SK-N-SH (cell line): Measurements from ENCODE around the gene LENG8. TPM values are rescaled to one million over a fixed set of nuclear protein-coding genes. Genes with fewer than 3 reads are reported as not detected.

ENCODE experiments used
- CTCF ChIA-PET: fragments of 300-600, 350-600 bp; formaldehyde crosslinking; extraction: SDS; loops from one replicate; lab custom pipeline; 2021; lab: Yijun Ruan, JAX
- POLR2A ChIA-PET: fragments of 350-600 bp; sonication (Branson Sonifier 250); formaldehyde crosslinking; extraction: SDS; loops from one replicate; lab custom pipeline; 2020; ENCODE audit warnings: antibody characterized with exemption, inconsistent platforms; lab: Yijun Ruan, JAX
- DNase-seq: peaks from one replicate; pipeline ENCODE4 v3.0.0; 2012
- H2AFZ ChIP-seq: fragments of 200-600 bp; sonication (generic); 2 replicates; pipeline ENCODE4 v1.8.1; 2016; ENCODE audit warnings: antibody characterized with exemption, mild to moderate bottlenecking, low read depth
- H3F3A ChIP-seq: fragments of 200-600 bp; sonication (generic); replicated peaks from 2 replicates; pipeline ENCODE3; 2016; ENCODE audit warnings: antibody characterized with exemption, mild to moderate bottlenecking; ENCODE audit not compliant: insufficient read depth
- H3K27ac ChIP-seq, 2 experiments: fragments of 200-500 bp in 1 of 2; fragments of 200-600 bp in 1 of 2; sonication (Bioruptor generic) in 1 of 2; sonication (generic), shearing (Covaris generic) in 1 of 2; 2 replicates each; pipeline versions ENCODE4 v1.5.1 to v1.6.1; 2014 to 2016; ENCODE audit warnings: low read depth in 2 of 2, inconsistent platforms in 1 of 2, low read length in 1 of 2, mild to moderate bottlenecking in 1 of 2, mixed read lengths in 1 of 2
- H3K27me3 ChIP-seq: fragments of 200-600 bp; sonication (generic), shearing (Covaris generic); 2 replicates; pipeline ENCODE4 v1.6.1; 2016; ENCODE audit warnings: mixed run types; ENCODE audit not compliant: insufficient read depth
- H3K36me3 ChIP-seq, 2 experiments: fragments of 200-500 bp in 1 of 2; fragments of 200-600 bp in 1 of 2; sonication (Bioruptor generic) in 1 of 2; sonication (generic) in 1 of 2; replicated peaks in 1 of 2; 2 replicates each; pipeline versions ENCODE3 to v1.5.1; 2014 to 2016; ENCODE audit warnings: low read length in 1 of 2, mild to moderate bottlenecking in 1 of 2; ENCODE audit not compliant: insufficient read depth in 2 of 2, control insufficient read depth in 1 of 2
- H3K4me1 ChIP-seq, 2 experiments: fragments of 200-500 bp in 1 of 2; fragments of 200-600 bp in 1 of 2; sonication (Bioruptor generic) in 1 of 2; sonication (generic), shearing (Covaris generic) in 1 of 2; 2 replicates each; pipeline versions ENCODE4 v1.5.1 to v1.6.1; 2014 to 2016; ENCODE audit warnings: low read depth in 1 of 2, low read length in 1 of 2, mixed run types in 1 of 2; ENCODE audit not compliant: insufficient read depth in 2 of 2, control insufficient read depth in 1 of 2
- H3K4me2 ChIP-seq: fragments of 200-600 bp; sonication (generic), shearing (Covaris generic); 2 replicates; pipeline ENCODE4 v1.6.1; 2017; ENCODE audit warnings: mixed run types
- H3K4me3 ChIP-seq, 2 experiments: fragments of 200-500 bp in 1 of 2; fragments of 200-600 bp in 1 of 2; sonication (Bioruptor generic) in 1 of 2; sonication (generic), shearing (Covaris generic) in 1 of 2; 2 replicates each; pipeline versions ENCODE4 v1.5.1 to v1.8.1; 2014 to 2016; ENCODE audit warnings: low read depth in 2 of 2, inconsistent platforms in 1 of 2, low read length in 1 of 2, mild to moderate bottlenecking in 1 of 2, mixed read lengths in 1 of 2, moderate library complexity in 1 of 2
- H3K79me2 ChIP-seq: fragments of 200-600 bp; sonication (generic); 2 replicates; pipeline ENCODE4 v1.8.1; 2017; ENCODE audit warnings: mild to moderate bottlenecking; ENCODE audit not compliant: insufficient read depth
- H3K9ac ChIP-seq: fragments of 200-600 bp; sonication (generic); 2 replicates; pipeline ENCODE4 v1.6.1; 2017; ENCODE audit warnings: mixed run types
- H3K9me2 ChIP-seq: fragments of 200-600 bp; sonication (generic); 2 replicates; pipeline ENCODE4 v1.6.1; 2017; ENCODE audit warnings: mixed run types
- H3K9me3 ChIP-seq: fragments of 200-600 bp; sonication (generic); 2 replicates; pipeline ENCODE4 v1.6.1; 2017; ENCODE audit warnings: mixed run types, mild to moderate bottlenecking, moderate library complexity
- H4K20me1 ChIP-seq: fragments of 200-600 bp; sonication (generic); 2 replicates; pipeline ENCODE4 v1.6.1; 2017; ENCODE audit warnings: mild to moderate bottlenecking, mixed run types; ENCODE audit not compliant: insufficient read depth
- CTCF ChIP-seq: fragments of 200-600 bp; sonication (generic); IDR thresholded peaks from 2 replicates; pipeline ENCODE4 v1.6.1; 2017; ENCODE audit warnings: antibody characterized with exemption, mild to moderate bottlenecking, moderate library complexity
- EZH2phosphoT487 ChIP-seq: fragments of 200-600 bp; sonication (generic); IDR thresholded peaks from 2 replicates; pipeline ENCODE4 v1.6.1; 2017; ENCODE audit warnings: low read depth, mixed run types, mild to moderate bottlenecking, antibody characterized with exemption, moderate library complexity, borderline replicate concordance
- FOSL2 ChIP-seq: IDR thresholded peaks from 2 replicates; pipeline ENCODE4 v1.4.0; 2012; ENCODE audit warnings: low read depth, mild to moderate bottlenecking, moderate library complexity, borderline replicate concordance
- GABPA ChIP-seq: IDR thresholded peaks from 2 replicates; pipeline ENCODE4 v1.4.0; 2012; ENCODE audit warnings: low read depth, mild to moderate bottlenecking
- GATA2 ChIP-seq: sonication (generic); formaldehyde crosslinking; IDR thresholded peaks from 2 replicates; pipeline ENCODE4 v1.5.0; 2020; ENCODE audit warnings: mild to moderate bottlenecking, missing genetic modification reagents
- JUND ChIP-seq: IDR thresholded peaks from 2 replicates; pipeline ENCODE4 v1.4.0; 2012
- MEF2A ChIP-seq: IDR thresholded peaks from 2 replicates; pipeline ENCODE4 v1.4.0; 2012; ENCODE audit warnings: low read depth, borderline replicate concordance
- NFIC ChIP-seq: IDR thresholded peaks from 2 replicates; pipeline ENCODE4 v1.4.0; 2012; ENCODE audit warnings: borderline replicate concordance
- NRF1 ChIP-seq: IDR thresholded peaks from 2 replicates; pipeline ENCODE4 v1.6.1; 2012; ENCODE audit warnings: low read depth, mild to moderate bottlenecking, low read length
- POLR2AphosphoS5 ChIP-seq: IDR thresholded peaks from 2 replicates; pipeline ENCODE4 v1.6.1; 2012; ENCODE audit warnings: low read depth, low read length
- RCOR1 ChIP-seq: fragments of 150-350 bp; IDR thresholded peaks from 2 replicates; pipeline ENCODE4 v1.6.1; 2017; ENCODE audit warnings: antibody characterized with exemption, low read length
- RFX5 ChIP-seq: IDR thresholded peaks from 2 replicates; pipeline ENCODE4 v1.6.1; 2012; ENCODE audit warnings: mild to moderate bottlenecking, improper control_type of control experiment, low read length
- SIN3A ChIP-seq: IDR thresholded peaks from 2 replicates; pipeline ENCODE4 v1.6.1; 2012; ENCODE audit warnings: low read depth, mild to moderate bottlenecking, low read length, moderate library complexity, borderline replicate concordance
- TAF1 ChIP-seq: IDR thresholded peaks from 2 replicates; pipeline ENCODE4 v1.6.1; 2012; ENCODE audit warnings: low read depth, mild to moderate bottlenecking, low read length, moderate library complexity, borderline replicate concordance
- TCF12 ChIP-seq: IDR thresholded peaks from 2 replicates; pipeline ENCODE4 v1.4.0; 2012
- WGBS: methylation state at CpG from one replicate; pipeline ENCODE4 v1.1.6; 2017; ENCODE audit warnings: low lambda C conversion rate; 5-methylcytosine and 5-hydroxymethylcytosine counted together
- polyA plus RNA-seq, 3 experiments: library from polyadenylated mRNA; depleted of rRNA; stranded (reverse); fragments of >200 nt; gene quantifications; 2 replicates each; pipeline ENCODE4 v1.2.3, GENCODE V29; 2012

Gene LENG8
- polyA plus RNA-seq, 1 of the 3 experiments (the other 2 are of a cell fraction) = 84.0 TPM

GRCh38 chr19:54462047-54462654 is 13.2 kb downstream of the LENG8 start:
- CTCF ChIA-PET = no interaction called here
- DNase-seq = no peak
- Histone ChIP-seq H3K4me1 (peaks cover 0 to 17% of the 10 kb centered on the region in 2 experiments; a peak in 1 of 4 replicates), H3F3A (peaks cover 24% of the 10 kb centered on the region), H3K4me2 (no peak overlapping the region)
- WGBS = 90% methylated on average over 6 of the region's 15 CpGs
- no peak for TF ChIP-seq FOSL2
- TF ChIP-seq MEF2A = no peak
- TF ChIP-seq CTCF = no peak
- TF ChIP-seq RCOR1 = no peak
- no peak for TF ChIP-seq GABPA
- TF ChIP-seq RFX5 = no peak
- no peak for TF ChIP-seq GATA2
- TF ChIP-seq TCF12 = no peak
- TF ChIP-seq TAF1 = no peak
- no peak for TF ChIP-seq JUND
- TF ChIP-seq POLR2AphosphoS5 = no peak
- no peak for TF ChIP-seq NRF1
- TF ChIP-seq SIN3A = no peak
- no peak for TF ChIP-seq NFIC
- no peak for TF ChIP-seq EZH2phosphoT487
- TF ChIP-seq, all 33 proteins: peak for 0
- Histone ChIP-seq H3K9me3 (no peaks in the 10 kb centered on the region), H3K4me3 (no peak overlapping the region), H3K79me2 (peaks cover 6% of the 10 kb centered on the region; the same call in 1 of the 2 replicates), H2AFZ (no peak overlapping the region), H3K27ac (no peak overlapping the region), H4K20me1 (peaks cover 33% of the 10 kb centered on the region), H3K9me2 (no peaks in the 10 kb centered on the region), H3K27me3 (no peaks in the 10 kb centered on the region), H3K36me3 (peaks cover 9 to 42% of the 10 kb centered on the region in 2 experiments), H3K9ac (no peak overlapping the region)
- POLR2A ChIA-PET = interaction anchor here (4.5 kb wide), 1 partner anchor 14 kb away, joined by 24 read pairs; the partner anchor contains the start of gene LENG8
